Thyroid gland (tissue), 4 donors: ENCODE measurements around the gene GLRA3.

Experiments used
- CTCF ChIP-seq, 6 experiments: fragments of 200-600 bp in 3 of 6; fragments of 450-650 bp in 3 of 6; sonication (generic) in 3 of 6; IDR thresholded peaks; one replicate each; pipeline ENCODE4 v1.5.1; 2016 to 2019; ENCODE audit warnings: antibody characterized with exemption in 6 of 6, mild to moderate bottlenecking in 2 of 6, inconsistent platforms in 1 of 6, moderate library complexity in 1 of 6
- POLR2A ChIP-seq, 2 donors: fragments of 450-650 bp; IDR thresholded peaks; one replicate each; pipeline ENCODE4 v1.6.1; 2017; ENCODE audit warnings: antibody characterized with exemption in 2 of 2, mild to moderate bottlenecking in 2 of 2, moderate library complexity in 1 of 2

- no peak for TF ChIP-seq CTCF (IDR thresholded peaks at IDR 0.05)
- no peak for TF ChIP-seq POLR2A (IDR thresholded peaks at IDR 0.05)
Measured at GRCh38 chr4:174593701-174594100, 235.3 kb downstream of the GLRA3 start.
